ENCODE measurements around the gene DOCK1.

DOCK1 gene

GRCh38 chr10:126924915-126925300 is 19.7 kb downstream of the DOCK1 start:
- no peak overlapping the region for H3K4me3 Mint-ChIP-seq
- H3K36me3 Mint-ChIP-seq (ENCODE audit: low read depth), result peaks cover 60% of the 10 kb centered on the region
- peaks cover 17% of the 10 kb centered on the region for H3K4me1 Mint-ChIP-seq
- H3K27me3 Mint-ChIP-seq (ENCODE audit: low read depth, poor library complexity), result no peaks in the 10 kb centered on the region
- no peak for TF ChIP-seq CTCF (IDR thresholded peaks at IDR 0.05)
- H3K27ac Mint-ChIP-seq, result no peak overlapping the region
- DNase-seq, result no peak
- peaks cover 4% of the 10 kb centered on the region for H3K9me3 Mint-ChIP-seq

GRCh38 chr10:126926568-126926967 is 21.3 kb downstream of the DOCK1 start:
- no peaks in the 10 kb centered on the region for H3K27me3 Mint-ChIP-seq (ENCODE audit: low read depth, poor library complexity)
- peaks cover 27% of the 10 kb centered on the region for H3K4me1 Mint-ChIP-seq
- H3K9me3 Mint-ChIP-seq, result no peaks in the 10 kb centered on the region
- H3K36me3 Mint-ChIP-seq (ENCODE audit: low read depth), result peaks cover 56% of the 10 kb centered on the region
- H3K4me3 Mint-ChIP-seq, result no peak overlapping the region
- no peak for DNase-seq
- TF ChIP-seq CTCF (IDR thresholded peaks at IDR 0.05), result no peak
- H3K27ac Mint-ChIP-seq, result peak overlapping the region; percentile 89

DNA sequence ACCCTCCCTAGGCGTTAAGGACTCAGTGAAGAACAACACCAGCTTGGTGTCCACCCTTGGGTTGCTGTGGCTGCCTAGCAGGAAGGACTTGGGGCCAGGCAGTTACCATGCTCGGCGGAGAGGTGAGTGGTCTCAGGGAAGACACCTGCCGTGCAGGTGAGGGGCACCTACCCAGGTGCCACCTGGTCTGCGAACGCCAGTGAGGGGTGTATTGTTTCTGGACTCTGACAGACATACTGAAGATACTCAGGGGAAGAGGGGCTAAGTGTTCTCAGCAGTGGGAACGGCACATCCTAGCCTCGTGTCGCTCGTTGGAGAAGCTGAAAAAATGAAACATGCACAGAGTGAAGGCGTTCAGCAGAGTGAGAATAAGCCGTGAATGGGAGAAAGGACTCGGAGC is 22.6 kb downstream of the DOCK1 start:
- Mint-ChIP-seq H3K9me3 (no peaks in the 10 kb centered on the region), H3K27ac (peak overlapping the region; percentile 27), H3K36me3 (ENCODE audit: low read depth) (peaks cover 57% of the 10 kb centered on the region), H3K4me3 (no peak overlapping the region), H3K27me3 (ENCODE audit: low read depth, poor library complexity) (no peaks in the 10 kb centered on the region), H3K4me1 (peaks cover 30% of the 10 kb centered on the region)
- no peak for DNase-seq
- TF ChIP-seq CTCF (IDR thresholded peaks at IDR 0.05), result no peak

GRCh38 chr10:126928274-126928673 is 23.0 kb downstream of the DOCK1 start:
- no peak for DNase-seq
- no peak overlapping the region for H3K27ac Mint-ChIP-seq
- no peaks in the 10 kb centered on the region for H3K9me3 Mint-ChIP-seq
- H3K4me3 Mint-ChIP-seq, result no peak overlapping the region
- no peaks in the 10 kb centered on the region for H3K27me3 Mint-ChIP-seq (ENCODE audit: low read depth, poor library complexity)
- peaks cover 30% of the 10 kb centered on the region for H3K4me1 Mint-ChIP-seq
- H3K36me3 Mint-ChIP-seq (ENCODE audit: low read depth), result peaks cover 62% of the 10 kb centered on the region
- TF ChIP-seq CTCF (IDR thresholded peaks at IDR 0.05), result no peak

DNA sequence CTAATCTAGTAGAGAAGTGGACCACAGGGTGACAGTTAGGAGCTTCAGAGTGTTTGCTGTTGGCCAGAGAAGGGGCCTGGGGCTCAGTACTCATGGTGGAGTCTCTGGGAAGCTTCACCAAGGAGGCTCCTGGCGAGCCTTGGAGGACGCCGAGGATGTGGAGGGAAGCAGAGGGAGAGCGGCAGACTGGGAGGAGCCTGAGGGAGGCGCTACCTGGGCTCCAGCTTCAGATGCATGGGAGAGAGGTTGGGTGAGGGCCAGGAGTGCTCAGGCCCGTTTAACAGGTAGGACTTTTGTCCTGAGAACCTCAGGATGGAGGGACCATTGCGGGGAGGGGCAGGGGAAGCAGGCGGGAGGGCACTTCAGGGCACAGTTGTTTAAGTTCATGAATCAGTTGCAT is 24.2 kb downstream of the DOCK1 start:
- H3K9me3 Mint-ChIP-seq, result no peaks in the 10 kb centered on the region
- H3K36me3 Mint-ChIP-seq (ENCODE audit: low read depth), result peaks cover 65% of the 10 kb centered on the region
- no peak for DNase-seq
- no peaks in the 10 kb centered on the region for H3K27me3 Mint-ChIP-seq (ENCODE audit: low read depth, poor library complexity)
- TF ChIP-seq CTCF (IDR thresholded peaks at IDR 0.05), result no peak
- H3K27ac Mint-ChIP-seq, result no peak overlapping the region
- H3K4me1 Mint-ChIP-seq, result peaks cover 24% of the 10 kb centered on the region
- no peak overlapping the region for H3K4me3 Mint-ChIP-seq

- no peaks in the 10 kb centered on the region for H3K27me3 Mint-ChIP-seq (ENCODE audit: low read depth, poor library complexity)
- peaks cover 65% of the 10 kb centered on the region for H3K36me3 Mint-ChIP-seq (ENCODE audit: low read depth)
- H3K4me3 Mint-ChIP-seq, result no peak overlapping the region
- H3K4me1 Mint-ChIP-seq, result peaks cover 19% of the 10 kb centered on the region
- TF ChIP-seq CTCF (IDR thresholded peaks at IDR 0.05), result no peak
- H3K9me3 Mint-ChIP-seq, result no peaks in the 10 kb centered on the region
- peak overlapping the region; percentile 97 for H3K27ac Mint-ChIP-seq
- DNase-seq, result no peak
These were observed 25.1 kb downstream of the DOCK1 start for GRCh38 chr10:126930131-126930882.

Data from nephron progenitor cell (in vitro differentiated cells).